ENCODE data around the gene MGLL.

GRCh38 chr3:127765735-127766134 is 56.6 kb downstream of the MGLL start:
- TF ChIP-seq CTCF (IDR thresholded peaks at IDR 0.05) (no peak), ZFX (IDR thresholded peaks at IDR 0.05; ENCODE audit: borderline replicate concordance) (no peak)

Data from 22Rv1 (cell line).